Tibial nerve (tissue), 3 donors: Measurements from ENCODE around the gene EMB.

ENCODE experiments used
- CTCF ChIP-seq, 5 experiments: fragments of 200-600 bp in 3 of 5; fragments of 450-650 bp in 2 of 5; sonication (generic) in 3 of 5; IDR thresholded peaks; one replicate each; pipeline ENCODE4 v1.5.1; 2016 to 2019; ENCODE audit warnings: antibody characterized with exemption in 5 of 5, mild to moderate bottlenecking in 3 of 5, moderate library complexity in 2 of 5
- POLR2A ChIP-seq, 2 donors: fragments of 450-650 bp; IDR thresholded peaks; one replicate each; pipeline ENCODE4 v1.6.1; 2017; ENCODE audit warnings: antibody characterized with exemption in 2 of 2, mild to moderate bottlenecking in 2 of 2, moderate library complexity in 2 of 2

GRCh38 chr5:50447941-50448340, 6.9 kb upstream of the EMB start:
- no peak for TF ChIP-seq CTCF (IDR thresholded peaks at IDR 0.05)
- TF ChIP-seq POLR2A (IDR thresholded peaks at IDR 0.05), result no peak
